Measurements from ENCODE around the gene FRMD8. TPM values are rescaled to one million over a fixed set of nuclear protein-coding genes. Genes with fewer than 3 reads are reported as not detected.

Gene FRMD8
- total and polyA plus RNA-seq, 9 of the 15 experiments (the other 6 are each of a cell fraction or from before 2014, with no cell fraction given), result 4.5 to 54.5 (median 15.8) TPM

DNA sequence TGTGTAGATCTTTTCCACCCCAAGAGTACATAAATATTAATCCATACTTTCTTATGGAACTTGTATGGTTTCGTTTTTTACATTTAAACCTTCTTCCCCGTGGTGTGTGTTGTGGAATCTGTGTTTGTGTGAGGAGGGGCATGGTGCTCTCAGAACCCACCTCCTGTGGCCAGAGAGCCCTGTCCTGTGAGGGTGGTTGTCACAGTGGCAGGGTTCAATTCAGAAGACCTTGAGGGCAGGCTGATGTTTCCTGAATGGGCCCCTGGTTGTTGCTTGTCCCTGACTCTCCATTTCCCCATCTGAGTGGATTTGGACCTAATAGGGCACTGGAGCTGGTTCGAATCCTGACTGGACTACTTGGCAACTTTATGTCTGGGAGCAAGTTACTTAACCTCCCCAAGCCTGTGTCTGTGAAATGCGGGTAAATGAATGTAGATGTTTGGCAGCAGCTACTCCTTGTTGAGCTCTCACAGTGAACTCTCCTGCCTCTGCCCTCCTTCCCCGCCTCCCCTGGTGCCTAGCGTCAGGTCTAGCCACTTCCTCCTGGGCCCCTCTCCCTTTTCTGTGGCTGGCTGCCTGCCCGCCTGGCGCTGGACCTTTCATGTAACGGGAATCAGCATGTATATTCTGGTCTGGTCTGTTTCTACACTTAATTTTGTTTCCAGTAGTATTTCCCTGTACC, 43.4 kb downstream of the FRMD8 start (continued):
- TF ChIP-seq NFIC (IDR thresholded peaks at IDR 0.05), result peak; percentile 61
- no peak for TF ChIP-seq PURB (CRISPR knock-in tag; IDR thresholded peaks at IDR 0.05; ENCODE audit: low read depth)
- TF ChIP-seq PML (IDR thresholded peaks at IDR 0.05; ENCODE audit: low read length), result peak; percentile 6; the same call in 1 of the 2 replicates
- TF ChIP-seq ZC3H8 (IDR thresholded peaks at IDR 0.05), result no peak
- no peak for TF ChIP-seq ZNF212 (CRISPR knock-in tag; IDR thresholded peaks at IDR 0.05)
- no peak for TF ChIP-seq BRCA1 (IDR thresholded peaks at IDR 0.05)
- TF ChIP-seq BRCA1 (CRISPR knock-in tag; IDR thresholded peaks at IDR 0.05), result no peak
- TF ChIP-seq CGGBP1 (CRISPR knock-in tag; IDR thresholded peaks at IDR 0.05), result no peak
- no peak for TF ChIP-seq STAT6 (CRISPR knock-in tag; IDR thresholded peaks at IDR 0.05)
- TF ChIP-seq, protein P1, sequence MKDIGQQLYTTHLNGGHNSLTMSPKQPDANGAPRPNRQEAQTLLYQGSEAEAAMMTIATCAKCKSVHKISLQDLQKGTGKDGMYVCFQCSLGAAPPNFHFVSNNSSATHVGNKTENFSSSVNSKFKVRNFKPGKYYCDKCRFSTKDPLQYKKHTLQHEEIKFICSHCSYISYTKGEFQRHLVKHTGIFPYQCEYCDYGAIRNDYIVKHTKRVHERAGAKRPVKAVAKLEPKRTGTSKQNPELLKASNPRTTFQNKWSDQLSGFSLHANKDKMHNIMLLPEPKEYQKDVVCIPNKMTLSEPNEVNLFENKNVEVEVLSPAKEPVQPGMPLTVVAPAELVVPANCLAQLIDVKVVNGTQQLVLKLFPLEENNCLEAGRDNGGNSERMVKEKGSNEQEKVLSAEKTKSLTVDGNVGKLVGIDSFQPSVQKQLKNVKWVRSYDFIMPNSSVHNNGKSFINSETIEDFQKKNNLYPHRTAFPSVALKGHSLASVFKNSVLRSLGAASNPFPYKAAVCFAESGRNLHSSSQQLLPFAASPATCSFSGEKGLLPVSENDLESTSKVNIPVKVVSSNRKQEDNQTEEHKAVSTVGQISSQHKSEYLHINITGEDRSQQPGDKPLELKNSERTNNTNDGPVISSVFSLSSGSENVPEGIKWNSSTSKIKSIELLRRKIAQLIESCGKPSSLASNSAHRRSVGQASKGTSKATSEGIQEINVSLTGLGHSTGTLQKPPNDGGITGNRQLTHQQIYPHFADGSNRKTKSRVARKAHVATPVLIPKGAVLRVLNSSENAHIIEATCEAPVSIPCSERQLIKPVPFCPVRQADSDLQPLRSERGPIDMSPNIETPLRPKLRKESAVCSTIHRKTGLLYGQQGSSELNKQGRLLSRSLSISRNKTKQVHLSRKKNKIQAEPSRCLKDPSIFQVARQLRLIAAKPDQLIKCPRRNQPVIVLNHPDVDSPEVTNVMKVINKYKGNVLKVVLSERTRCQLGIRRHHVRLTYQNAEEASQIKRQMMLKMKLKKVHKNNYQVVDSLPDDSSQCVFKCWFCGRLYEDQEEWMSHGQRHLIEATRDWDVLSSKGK (CRISPR knock-in tag; IDR thresholded peaks at IDR 0.05), result no peak
- TF ChIP-seq RUNX1 (IDR thresholded peaks at IDR 0.05; ENCODE audit: low read depth), result 0 out of 2 replicates have a peak, but pooled peaks have one; percentile 40
- 0 out of 2 replicates have a peak, but pooled peaks have one; percentile 34 for TF ChIP-seq PHB (CRISPR knock-in tag; IDR thresholded peaks at IDR 0.05)
- TF ChIP-seq ZNF449 (CRISPR knock-in tag; IDR thresholded peaks at IDR 0.05), result no peak
- TF ChIP-seq C11orf30 (IDR thresholded peaks at IDR 0.05; ENCODE audit: low read depth), result no peak
- TF ChIP-seq SOX6 (IDR thresholded peaks at IDR 0.05), result no peak
- TF ChIP-seq, protein P2, sequence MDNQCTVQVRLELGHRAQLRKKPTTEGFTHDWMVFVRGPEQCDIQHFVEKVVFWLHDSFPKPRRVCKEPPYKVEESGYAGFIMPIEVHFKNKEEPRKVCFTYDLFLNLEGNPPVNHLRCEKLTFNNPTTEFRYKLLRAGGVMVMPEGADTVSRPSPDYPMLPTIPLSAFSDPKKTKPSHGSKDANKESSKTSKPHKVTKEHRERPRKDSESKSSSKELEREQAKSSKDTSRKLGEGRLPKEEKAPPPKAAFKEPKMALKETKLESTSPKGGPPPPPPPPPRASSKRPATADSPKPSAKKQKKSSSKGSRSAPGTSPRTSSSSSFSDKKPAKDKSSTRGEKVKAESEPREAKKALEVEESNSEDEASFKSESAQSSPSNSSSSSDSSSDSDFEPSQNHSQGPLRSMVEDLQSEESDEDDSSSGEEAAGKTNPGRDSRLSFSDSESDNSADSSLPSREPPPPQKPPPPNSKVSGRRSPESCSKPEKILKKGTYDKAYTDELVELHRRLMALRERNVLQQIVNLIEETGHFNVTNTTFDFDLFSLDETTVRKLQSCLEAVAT (IDR thresholded peaks at IDR 0.05), result peak in 1 of 2 experiments; percentile 58; a peak in 1 of 4 replicates
- no peak for TF ChIP-seq CREBBP (IDR thresholded peaks at IDR 0.05; ENCODE audit: low read depth, low read length)

Data from K562 (cell line).